Uterus (tissue), 4 donors: Measurements from ENCODE around the gene OR1J4. TPM values are rescaled to one million over a fixed set of nuclear protein-coding genes. Genes with fewer than 3 reads are reported as not detected.

Experiments
- DNase-seq, 2 donors: peaks; one replicate each; pipeline ENCODE4 v3.0.0-alpha.2; 2019 to 2020
- H3K27ac ChIP-seq, 2 donors: fragments of 200-600 bp; sonication (generic); 1 replicate in 1 of 2; 2 replicates in 1 of 2; pipeline ENCODE4 v1.5.1; 2016 to 2018
- H3K27me3 ChIP-seq, 2 donors: fragments of 200-600 bp; sonication (generic); one replicate each; pipeline ENCODE4 v1.5.1; 2018 to 2019; ENCODE audit warnings: control low read depth in 1 of 2
- H3K36me3 ChIP-seq, 2 donors: fragments of 200-600 bp; sonication (generic); one replicate each; pipeline ENCODE4 v1.5.1; 2019; ENCODE audit warnings: control low read depth in 1 of 2
- H3K4me1 ChIP-seq, 2 donors: fragments of 200-600 bp; sonication (generic); one replicate each; pipeline ENCODE4 v1.5.1; 2018 to 2019; ENCODE audit warnings: control low read depth in 1 of 2
- H3K4me3 ChIP-seq, 2 donors: fragments of 200-600 bp; sonication (generic); 1 replicate in 1 of 2; 2 replicates in 1 of 2; pipeline ENCODE4 v1.5.1; 2018 to 2019; ENCODE audit warnings: mild to moderate bottlenecking in 1 of 2
- H3K9me3 ChIP-seq, 2 donors: fragments of 200-600 bp; sonication (generic); one replicate each; pipeline ENCODE4 v1.5.1; 2019; ENCODE audit warnings: control low read depth in 1 of 2
- POLR2A ChIP-seq, 2 donors: fragments of 450-650 bp; IDR thresholded peaks; one replicate each; pipeline ENCODE4 v1.6.1; 2016; ENCODE audit warnings: antibody characterized with exemption in 2 of 2, mild to moderate bottlenecking in 1 of 2, moderate library complexity in 1 of 2
- intact Hi-C: fragments of 100-400 bp; cut with DNase I; formaldehyde crosslinking; loops from one replicate; pipeline ENCODE4 v1.15.1; 2023; ENCODE audit warnings: low total_unique reads
- total RNA-seq, 4 donors: library from RNA; depleted of rRNA in 3 of 4; stranded (reverse); fragments of >200 nt in 3 of 4; gene quantifications; one replicate each; pipeline versions ENCODE4 v1.1.0 to v1.2.4, GENCODE V29; 2014 to 2023
- TF ChIP-seq, protein P1 (sequence below), 4 experiments: fragments of 200-600 bp in 2 of 4; fragments of 450-650 bp in 2 of 4; sonication (generic) in 2 of 4; IDR thresholded peaks; one replicate each; pipeline ENCODE4 v1.5.1; 2016 to 2019; ENCODE audit warnings: antibody characterized with exemption in 4 of 4, mild to moderate bottlenecking in 2 of 4, moderate library complexity in 1 of 4
- donor health status: DM: yes; HTN: yes; CAD: no.

OR1J4 gene, protein sequence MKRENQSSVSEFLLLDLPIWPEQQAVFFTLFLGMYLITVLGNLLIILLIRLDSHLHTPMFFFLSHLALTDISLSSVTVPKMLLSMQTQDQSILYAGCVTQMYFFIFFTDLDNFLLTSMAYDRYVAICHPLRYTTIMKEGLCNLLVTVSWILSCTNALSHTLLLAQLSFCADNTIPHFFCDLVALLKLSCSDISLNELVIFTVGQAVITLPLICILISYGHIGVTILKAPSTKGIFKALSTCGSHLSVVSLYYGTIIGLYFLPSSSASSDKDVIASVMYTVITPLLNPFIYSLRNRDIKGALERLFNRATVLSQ
- total RNA-seq = not detected

DNA sequence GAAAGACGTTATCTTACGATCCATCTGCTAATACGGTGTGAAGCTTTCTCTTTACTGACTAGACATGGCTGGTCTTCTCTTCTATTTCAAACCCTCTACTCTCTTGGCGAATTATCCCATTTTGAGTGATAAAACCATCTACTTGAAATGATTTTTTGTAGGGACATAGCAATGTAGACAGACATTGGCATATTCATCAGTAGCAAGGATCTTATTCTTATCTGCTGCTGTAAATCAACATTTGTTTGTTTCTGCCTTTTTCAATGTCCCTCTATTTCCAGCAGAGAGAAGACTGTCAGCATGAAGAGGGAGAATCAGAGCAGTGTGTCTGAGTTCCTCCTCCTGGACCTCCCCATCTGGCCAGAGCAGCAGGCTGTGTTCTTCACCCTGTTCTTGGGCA, at the start of gene OR1J4:
OR1J4 (plus strand) TSS at position 301 of the 400 bp plus-strand sequence; CDS start at position 301, 0 bp downstream.
- no peak for TF ChIP-seq POLR2A (IDR thresholded peaks at IDR 0.05)
- TF ChIP-seq, protein P1, sequence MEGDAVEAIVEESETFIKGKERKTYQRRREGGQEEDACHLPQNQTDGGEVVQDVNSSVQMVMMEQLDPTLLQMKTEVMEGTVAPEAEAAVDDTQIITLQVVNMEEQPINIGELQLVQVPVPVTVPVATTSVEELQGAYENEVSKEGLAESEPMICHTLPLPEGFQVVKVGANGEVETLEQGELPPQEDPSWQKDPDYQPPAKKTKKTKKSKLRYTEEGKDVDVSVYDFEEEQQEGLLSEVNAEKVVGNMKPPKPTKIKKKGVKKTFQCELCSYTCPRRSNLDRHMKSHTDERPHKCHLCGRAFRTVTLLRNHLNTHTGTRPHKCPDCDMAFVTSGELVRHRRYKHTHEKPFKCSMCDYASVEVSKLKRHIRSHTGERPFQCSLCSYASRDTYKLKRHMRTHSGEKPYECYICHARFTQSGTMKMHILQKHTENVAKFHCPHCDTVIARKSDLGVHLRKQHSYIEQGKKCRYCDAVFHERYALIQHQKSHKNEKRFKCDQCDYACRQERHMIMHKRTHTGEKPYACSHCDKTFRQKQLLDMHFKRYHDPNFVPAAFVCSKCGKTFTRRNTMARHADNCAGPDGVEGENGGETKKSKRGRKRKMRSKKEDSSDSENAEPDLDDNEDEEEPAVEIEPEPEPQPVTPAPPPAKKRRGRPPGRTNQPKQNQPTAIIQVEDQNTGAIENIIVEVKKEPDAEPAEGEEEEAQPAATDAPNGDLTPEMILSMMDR (IDR thresholded peaks at IDR 0.05) = no peak
- H3K4me1 ChIP-seq = no peaks in the 10 kb centered on the region

DNA sequence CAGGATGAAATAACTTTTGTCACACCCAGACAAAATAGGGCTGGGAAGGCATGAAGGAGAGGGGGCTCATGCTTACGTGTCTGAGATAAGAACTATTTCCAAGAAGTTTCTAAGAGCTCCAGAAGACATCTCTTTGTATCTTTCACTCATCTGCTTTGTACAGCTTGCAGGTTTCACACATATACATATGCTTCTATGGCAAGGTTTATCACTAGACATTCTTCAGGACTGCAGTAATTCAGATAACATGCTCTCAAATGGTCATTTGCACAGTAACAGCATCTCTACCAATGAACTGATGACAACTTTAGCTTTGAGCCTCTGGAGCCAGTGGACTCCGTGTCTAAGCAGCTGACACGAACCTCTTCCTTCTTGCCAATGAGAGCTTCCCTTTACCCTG, 44.4 kb upstream of the OR1J4 start:
- Histone ChIP-seq H3K4me3 (no peak overlapping the region), H3K4me1 (no peaks in the 10 kb centered on the region), H3K36me3 (no peaks in the 10 kb centered on the region), H3K9me3 (no peaks in the 10 kb centered on the region), H3K27ac (no peak overlapping the region), H3K27me3 (no peaks in the 10 kb centered on the region)
- intact Hi-C loops = loop anchor here (10.0 kb wide), 1 partner anchor 330 kb away; the partner anchor contains the start of gene OR1K1
- DNase-seq = no peak
- TF ChIP-seq, protein P1 (IDR thresholded peaks at IDR 0.05) = no peak
- no peak for TF ChIP-seq POLR2A (IDR thresholded peaks at IDR 0.05)

More for the DNA sequence above, at the start of gene OR1J4:
- Histone ChIP-seq H3K4me3 (no peak within 1 kb of the TSS), H3K27me3 (no peaks in the 10 kb centered on the region), H3K27ac (no peak within 1 kb of the TSS), H3K9me3 (no peaks in the 10 kb centered on the region), H3K36me3 (no peaks in the 10 kb centered on the region)
- DNase-seq = no peak
- intact Hi-C loops = no loop called here

DNA sequence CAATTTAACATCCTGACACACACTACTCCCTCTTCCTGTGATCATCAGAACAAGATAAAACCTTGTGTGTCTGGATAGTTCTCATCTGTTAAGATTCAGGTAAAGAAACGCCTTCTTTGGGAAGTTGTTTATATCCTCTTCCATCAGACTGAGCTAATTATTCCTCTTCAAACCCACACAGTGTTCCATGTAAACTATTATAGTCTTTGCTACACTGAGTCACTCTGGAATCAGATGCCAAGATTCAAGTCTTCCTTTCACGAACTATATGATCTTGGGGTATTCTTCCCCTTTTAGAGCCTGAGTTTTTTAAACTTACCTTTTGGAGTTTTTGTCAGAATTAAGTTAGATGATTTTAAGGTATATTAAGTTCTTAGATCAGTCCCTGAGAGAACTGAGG, 43.2 kb upstream of the OR1J4 start:
- TF ChIP-seq, protein P1 (IDR thresholded peaks at IDR 0.05) = no peak
- no peak for TF ChIP-seq POLR2A (IDR thresholded peaks at IDR 0.05)
- DNase-seq = no peak
- Histone ChIP-seq H3K4me1 (no peaks in the 10 kb centered on the region), H3K4me3 (no peak overlapping the region), H3K36me3 (no peaks in the 10 kb centered on the region), H3K27me3 (no peaks in the 10 kb centered on the region), H3K27ac (no peak overlapping the region), H3K9me3 (no peaks in the 10 kb centered on the region)
- intact Hi-C loops = loop anchor here (10.0 kb wide), 1 partner anchor 329 kb away; the partner anchor contains the start of gene OR1K1

DNA sequence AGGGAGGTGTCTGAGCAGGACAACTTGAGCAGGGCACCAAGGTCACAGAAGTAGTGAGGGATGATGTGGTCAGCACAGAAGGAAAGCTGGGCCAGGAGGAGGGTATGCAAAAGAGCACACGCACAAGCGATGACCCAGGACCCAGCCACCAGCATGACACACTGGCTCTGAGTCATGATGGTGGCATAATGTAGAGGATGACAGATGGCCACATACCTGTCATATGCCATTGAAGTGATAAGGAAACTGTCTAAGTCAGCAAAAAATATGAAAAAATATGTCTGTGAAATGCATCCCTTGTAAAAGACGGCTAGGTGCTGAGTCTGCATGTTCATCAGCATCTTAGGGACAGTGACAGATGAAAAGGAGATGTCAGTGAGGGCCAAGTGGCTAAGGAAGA, 41.6 kb upstream of the OR1J4 start:
- no peak overlapping the region for H3K4me3 ChIP-seq
- no peak for TF ChIP-seq POLR2A (IDR thresholded peaks at IDR 0.05)
- TF ChIP-seq, protein P1 (IDR thresholded peaks at IDR 0.05) = no peak
- no peak overlapping the region for H3K27ac ChIP-seq
- no peaks in the 10 kb centered on the region for H3K4me1 ChIP-seq
- no peaks in the 10 kb centered on the region for H3K27me3 ChIP-seq
- intact Hi-C loops = loop anchor here (10.0 kb wide), 1 partner anchor 327 kb away; the partner anchor contains the start of gene OR1K1
- no peaks in the 10 kb centered on the region for H3K9me3 ChIP-seq
- no peak for DNase-seq
- H3K36me3 ChIP-seq = no peaks in the 10 kb centered on the region

DNA sequence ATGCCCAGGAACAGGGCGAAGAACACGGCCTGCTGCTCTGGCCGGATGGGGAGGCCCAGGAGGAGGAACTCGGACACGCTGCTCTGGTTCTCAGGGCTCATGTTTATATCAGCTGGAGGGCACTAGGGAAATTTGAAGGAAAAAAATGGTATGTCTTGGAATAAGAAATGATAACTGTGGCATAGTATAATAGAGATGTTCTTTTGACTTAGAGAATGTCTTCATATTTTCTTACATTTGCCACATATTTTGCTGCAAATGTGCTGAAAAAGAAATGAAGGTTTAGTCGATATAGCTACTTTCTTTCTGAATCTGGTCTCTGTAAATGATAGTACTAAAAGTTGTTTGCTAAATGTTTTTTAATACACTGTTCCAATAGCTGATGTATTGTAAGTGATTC, 41.1 kb upstream of the OR1J4 start, which contains the start of gene OR1J1:
OR1J1 (minus strand) TSS at position 101 of the 400 bp plus-strand sequence; CDS start at position 101, 0 bp downstream.
- intact Hi-C loops = loop anchor here (10.0 kb wide), 1 partner anchor 327 kb away; the partner anchor contains the start of gene OR1K1
- DNase-seq = no peak

More for the DNA sequence above, 41.1 kb upstream of the OR1J4 start, which contains the start of gene OR1J1:
- Histone ChIP-seq H3K27ac (no peak within 1 kb of the TSS), H3K4me3 (no peak within 1 kb of the TSS), H3K9me3 (no peaks in the 10 kb centered on the region), H3K36me3 (no peaks in the 10 kb centered on the region), H3K4me1 (no peaks in the 10 kb centered on the region), H3K27me3 (no peaks in the 10 kb centered on the region)
- TF ChIP-seq, protein P1 (IDR thresholded peaks at IDR 0.05) = no peak
- TF ChIP-seq POLR2A (IDR thresholded peaks at IDR 0.05) = no peak
